ENCODE measurements around the gene RAB8A.
A peak's percentile ranks its signal among the peaks of the same experiment; 100 is the strongest.

RAB8A gene

GRCh38 chr19:16111160-16111908, at the start of gene RAB8A:
Gene RAB8A, plus strand, starts transcription at chr19:16111889. Its CDS starts 13 bp downstream, at chr19:16111902.
- peak; percentile 99 for DNase-seq (ENCODE audit: low spot score)

- DNase-seq (ENCODE audit: low spot score) = no peak
Measured at GRCh38 chr19:16061943-16062342, 49.7 kb upstream of the RAB8A start.

- DNase-seq (ENCODE audit: low spot score) = peak; percentile 84
Measured at GRCh38 chr19:16062789-16063188, 48.9 kb upstream of the RAB8A start.

GRCh38 chr19:16064209-16064889, 47.3 kb upstream of the RAB8A start:
- no peak for DNase-seq (ENCODE audit: low spot score)

GRCh38 chr19:16066611-16067104, 45.0 kb upstream of the RAB8A start:
- DNase-seq (ENCODE audit: low spot score) = no peak

- no peak for DNase-seq (ENCODE audit: low spot score)
Measured at GRCh38 chr19:16067205-16067938, 44.3 kb upstream of the RAB8A start.

GRCh38 chr19:16068696-16069259, 42.9 kb upstream of the RAB8A start:
- DNase-seq (ENCODE audit: low spot score) = no peak

- no peak for DNase-seq (ENCODE audit: low spot score)
Measured at GRCh38 chr19:16069813-16070365, 41.8 kb upstream of the RAB8A start.

GRCh38 chr19:16070366-16070990, 41.2 kb upstream of the RAB8A start:
- no peak for DNase-seq (ENCODE audit: low spot score)

GRCh38 chr19:16071072-16071691, 40.5 kb upstream of the RAB8A start:
- no peak for DNase-seq (ENCODE audit: low spot score)

GRCh38 chr19:16073481-16073880, 38.2 kb upstream of the RAB8A start:
- no peak for DNase-seq (ENCODE audit: low spot score)

GRCh38 chr19:16073988-16074387, 37.7 kb upstream of the RAB8A start:
- no peak for DNase-seq (ENCODE audit: low spot score)

GRCh38 chr19:16074488-16075365, 37.0 kb upstream of the RAB8A start:
- no peak for DNase-seq (ENCODE audit: low spot score)

- no peak for DNase-seq (ENCODE audit: low spot score)
Measured at GRCh38 chr19:16075430-16076153, 36.1 kb upstream of the RAB8A start.

GRCh38 chr19:16076154-16076957, 35.3 kb upstream of the RAB8A start, which contains the start of gene TPM4:
Gene TPM4, plus strand, starts transcription at chr19:16076495. Its CDS starts 71 bp downstream, at chr19:16076566.
- peak; percentile 92 for DNase-seq (ENCODE audit: low spot score)

GRCh38 chr19:16076958-16077611, 34.6 kb upstream of the RAB8A start:
- DNase-seq (ENCODE audit: low spot score) = no peak

- no peak for DNase-seq (ENCODE audit: low spot score)
Measured at GRCh38 chr19:16077984-16078758, 33.5 kb upstream of the RAB8A start.
